ENCODE measurements around the gene KCTD12. TPM values are rescaled to one million over a fixed set of nuclear protein-coding genes. Genes with fewer than 3 reads are reported as not detected.

Gene KCTD12
- total and polyA plus RNA-seq, 2 of the 13 experiments (the other 11 are each of a cell fraction or from before 2014, with no cell fraction given) = not detected

GRCh38 chr13:76830805-76831204 lies 55.4 kb downstream of the KCTD12 start:
- Histone ChIP-seq H3K36me3 (replicated peaks in 1 of 2; ENCODE audit: control insufficient read depth in 1 of 2, insufficient read depth in 2 of 2, low read length in 2 of 2) (no peaks in the 10 kb centered on the region), H3K27me3 (ENCODE audit: control insufficient read depth in 1 of 2, insufficient read depth in 2 of 2, low read length in 2 of 2) (peaks cover 1 to 22% of the 10 kb centered on the region in 2 experiments; a peak in 4 of 5 replicates), H2AFZ (ENCODE audit: low read length) (no peak overlapping the region), H3K9me3 (ENCODE audit: low read length) (no peaks in the 10 kb centered on the region), H3K9ac (ENCODE audit: insufficient read depth, low read depth, low read length) (no peak overlapping the region), H4K20me1 (ENCODE audit: insufficient read depth, low read length) (no peaks in the 10 kb centered on the region), H3K4me2 (ENCODE audit: low read depth, low read length) (no peak overlapping the region), H3K27ac (ENCODE audit: extremely low read length, insufficient read depth, low read length) (no peak overlapping the region), H3K4me1 (ENCODE audit: insufficient read depth, low read length) (no peaks in the 10 kb centered on the region), H3K4me3 (replicated peaks in 1 of 3; ENCODE audit: insufficient read depth in 1 of 3, low read depth in 2 of 3, low read length in 3 of 3) (no peak overlapping the region), H3K79me2 (ENCODE audit: insufficient read depth, low read length) (no peaks in the 10 kb centered on the region)
- POLR2A ChIA-PET = no interaction called here
- DNase-seq (ENCODE audit: low spot score) = no peak
- no peak for ATAC-seq
- in situ Hi-C loops (cut with HindIII; ENCODE audit: extremely low pct_ligation_motif_present, low pct_unique_long_range_greater_than_20kb) (no loop called here), intact Hi-C loops (cut with micrococcal nuclease; ENCODE audit: unreplicated experiment) (no loop called here)
- FAIRE-seq = no peak
- 33% methylated on average over 10 of the region's 10 CpGs for WGBS (ENCODE audit: low lambda C conversion rate)
- CTCF ChIA-PET (ENCODE audit: low intra/inter-chr PET ratio, low total read pairs) = no interaction called here
- BruUV-seq (replicated peaks) = no TSS peak
- no peak for TF ChIP-seq TMF1 (CRISPR knock-in tag; IDR thresholded peaks at IDR 0.05; ENCODE audit: low read depth)
- no peak for TF ChIP-seq ZNF646 (CRISPR knock-in tag; IDR thresholded peaks at IDR 0.05)
- no peak for TF ChIP-seq ZUFSP (CRISPR knock-in tag; IDR thresholded peaks at IDR 0.05; ENCODE audit: borderline replicate concordance)
- no peak for TF ChIP-seq MATR3 (CRISPR knock-in tag; IDR thresholded peaks at IDR 0.05)
- TF ChIP-seq TRIM22 (IDR thresholded peaks at IDR 0.05) = no peak
- TF ChIP-seq STAG1 (CRISPR knock-in tag; IDR thresholded peaks at IDR 0.05) = no peak
- no peak for TF ChIP-seq SNAPC4 (CRISPR knock-in tag; IDR thresholded peaks at IDR 0.05)
- TF ChIP-seq ZNF589 (CRISPR knock-in tag; conservative IDR thresholded peaks at IDR 0.05) = no peak
- no peak for TF ChIP-seq PRMT3 (CRISPR knock-in tag; IDR thresholded peaks at IDR 0.05; ENCODE audit: borderline replicate concordance, low read depth)
- TF ChIP-seq HNRNPUL1 (IDR thresholded peaks at IDR 0.05; ENCODE audit: low read depth, low read length) = no peak
